IMR-90 (cell line): ENCODE data around the gene CD164L2. TPM values are rescaled to one million over a fixed set of nuclear protein-coding genes. Genes with fewer than 3 reads are reported as not detected.

Source experiments
- ATAC-seq: fragments of 200-7000 bp; cut with Tn5 transposase; 2 replicates; pipeline ENCODE4 v1.9.1; 2020; ENCODE audit warnings: low read depth, mild to moderate bottlenecking, moderate library complexity
- BruUV-seq: library from RNA; stranded (reverse); fragments of 400-500 nt; replicated peaks from 2 replicates; lab custom pipeline; 2021; lab: Mats Ljungman, UMichigan
- CTCF ChIA-PET: fragments of 300-600 bp; formaldehyde crosslinking; extraction: SDS; loops from one replicate; lab custom pipeline; 2021; ENCODE audit warnings: antibody characterized with exemption; lab: Yijun Ruan, JAX
- POLR2A ChIA-PET: fragments of 300-600 bp; sonication (Branson Sonifier 250); formaldehyde crosslinking; loops from one replicate; lab custom pipeline; 2022; ENCODE audit warnings: antibody characterized with exemption; ENCODE audit not compliant: unreplicated experiment; lab: Charles Lee
- DNase-seq: peaks from one replicate; pipeline ENCODE4 v3.0.0; 2013
- H2AFZ ChIP-seq: replicated peaks from 2 replicates; pipeline ENCODE3; 2013; ENCODE audit warnings: low read length, mild to moderate bottlenecking; ENCODE audit not compliant: poor library complexity
- H2AK5ac ChIP-seq: 2 replicates; pipeline ENCODE4 v1.6.1; 2013; ENCODE audit warnings: low read depth, low read length, inconsistent platforms
- H2AK9ac ChIP-seq: replicated peaks from 2 replicates; pipeline ENCODE3; 2013; ENCODE audit warnings: mild to moderate bottlenecking, low read depth, low read length, moderate library complexity; ENCODE audit not compliant: poor library complexity
- H2BK120ac ChIP-seq: 2 replicates; pipeline ENCODE4 v1.6.1; 2013; ENCODE audit warnings: low read depth, low read length, inconsistent platforms
- H2BK15ac ChIP-seq: 3 replicates; pipeline ENCODE4 v1.6.1; 2013; ENCODE audit warnings: low read depth, low read length, inconsistent platforms
- H2BK20ac ChIP-seq: 2 replicates; pipeline ENCODE4 v1.6.1; 2013; ENCODE audit warnings: low read depth, mild to moderate bottlenecking, inconsistent platforms, low read length, moderate library complexity
- H2BK5ac ChIP-seq: 2 replicates; pipeline ENCODE4 v1.6.1; 2013; ENCODE audit warnings: mild to moderate bottlenecking, low read depth, low read length, inconsistent platforms; ENCODE audit not compliant: poor library complexity, severe bottlenecking
- H3K14ac ChIP-seq: replicated peaks from 2 replicates; pipeline ENCODE4 v1.6.1; 2013; ENCODE audit warnings: low read depth, low read length, inconsistent platforms
- H3K18ac ChIP-seq: 2 replicates; pipeline ENCODE4 v1.6.1; 2013; ENCODE audit warnings: low read depth, low read length, control low read depth
- H3K23ac ChIP-seq: 2 replicates; pipeline ENCODE4 v1.6.1; 2013; ENCODE audit warnings: low read depth, low read length, inconsistent platforms
- H3K27ac ChIP-seq: 2 replicates; pipeline ENCODE4 v1.5.1; 2013; ENCODE audit warnings: mild to moderate bottlenecking, control low read depth, low read length; ENCODE audit not compliant: insufficient read depth
- H3K27me3 ChIP-seq: 2 replicates; pipeline ENCODE4 v1.6.1; 2013; ENCODE audit warnings: low read length; ENCODE audit not compliant: control insufficient read depth, insufficient read depth
- H3K36me3 ChIP-seq: 2 replicates; pipeline ENCODE4 v1.6.1; 2013; ENCODE audit warnings: low read length, mixed read lengths; ENCODE audit not compliant: control insufficient read depth, insufficient read depth
- H3K4ac ChIP-seq: 2 replicates; pipeline ENCODE4 v1.6.1; 2013; ENCODE audit warnings: low read depth, low read length, inconsistent platforms
- H3K4me1 ChIP-seq: 2 replicates; pipeline ENCODE4 v1.6.1; 2013; ENCODE audit warnings: low read length, mixed read lengths; ENCODE audit not compliant: control insufficient read depth, insufficient read depth
- H3K4me2 ChIP-seq: 2 replicates; pipeline ENCODE4 v1.6.1; 2013; ENCODE audit warnings: low read depth, mild to moderate bottlenecking, control low read depth, low read length, moderate library complexity
- H3K4me3 ChIP-seq: 2 replicates; pipeline ENCODE4 v1.5.1; 2013; ENCODE audit warnings: low read depth, mild to moderate bottlenecking, control low read depth, low read length, moderate library complexity; ENCODE audit not compliant: insufficient read depth
- H3K56ac ChIP-seq: 2 replicates; pipeline ENCODE4 v1.6.1; 2013; ENCODE audit warnings: low read length, inconsistent platforms; ENCODE audit not compliant: insufficient read depth; ENCODE audit errors: extremely low read depth
- H3K79me1 ChIP-seq, 2 experiments: 2 replicates each; pipeline ENCODE4 v1.6.1; 2013; ENCODE audit warnings: low read length in 2 of 2, inconsistent platforms in 1 of 2, low read depth in 1 of 2
- H3K9ac ChIP-seq: 2 replicates; pipeline ENCODE4 v1.6.1; 2013; ENCODE audit warnings: low read depth, low read length, control low read depth
- H3K9me1 ChIP-seq: 2 replicates; pipeline ENCODE4 v1.6.1; 2013; ENCODE audit warnings: low read length, inconsistent platforms; ENCODE audit not compliant: insufficient read depth
- H3K9me3 ChIP-seq: 2 replicates; pipeline ENCODE4 v1.6.1; 2013; ENCODE audit warnings: low read length; ENCODE audit not compliant: control insufficient read depth, insufficient read depth
- H4K20me1 ChIP-seq: 2 replicates; pipeline ENCODE4 v1.6.1; 2013; ENCODE audit warnings: low read length, inconsistent platforms; ENCODE audit not compliant: insufficient read depth
- H4K5ac ChIP-seq: 2 replicates; pipeline ENCODE4 v1.6.1; 2013; ENCODE audit warnings: mild to moderate bottlenecking, low read depth, low read length, control low read depth
- H4K8ac ChIP-seq, 2 experiments: 2 replicates each; pipeline ENCODE4 v1.6.1; 2013; ENCODE audit warnings: low read depth in 2 of 2, low read length in 2 of 2, control low read depth in 1 of 2, inconsistent platforms in 1 of 2
- H4K91ac ChIP-seq: 2 replicates; pipeline ENCODE4 v1.6.1; 2013; ENCODE audit warnings: low read depth, low read length, inconsistent platforms; ENCODE audit not compliant: insufficient read depth
- CEBPB ChIP-seq: IDR thresholded peaks from 2 replicates; pipeline ENCODE4 v1.6.1; 2012; ENCODE audit warnings: low read depth, low read length, improper control_type of control experiment
- MAZ ChIP-seq: IDR thresholded peaks from 2 replicates; pipeline ENCODE4 v1.6.1; 2012; ENCODE audit warnings: low read depth, mild to moderate bottlenecking, low read length, improper control_type of control experiment, moderate library complexity, borderline replicate concordance
- WGBS, 2 experiments: methylation state at CpG; one replicate each; pipeline versions ENCODE4 v1.1.5 to v1.1.7; 2013; ENCODE audit warnings: missing lambda C conversion rate in 2 of 2; ENCODE audit not compliant: insufficient read length in 1 of 2; ENCODE audit errors: extremely low coverage in 2 of 2; 5-methylcytosine and 5-hydroxymethylcytosine counted together
- dilution Hi-C: fragments of 300-500 bp; cut with HindIII; formaldehyde crosslinking; loops from one replicate; pipeline ENCODE4 v1.14.3; 2018; ENCODE audit warnings: low sequenced_read_pairs; ENCODE audit not compliant: unreplicated experiment
- in situ Hi-C: fragments of 300-500 bp; cut with MboI; formaldehyde crosslinking; loops from 3 replicates; pipeline ENCODE4 v1.14.3; 2019; ENCODE audit warnings: low sequenced_read_pairs, inconsistent platforms, mixed read lengths
- intact Hi-C: fragments of 100-400 bp; cut with micrococcal nuclease; formaldehyde crosslinking; loops from 2 replicates; pipeline ENCODE4 v1.10.0; 2022
- polyA plus RNA-seq, 3 experiments: library from polyadenylated mRNA; depleted of rRNA; stranded (reverse); fragments of >200 nt; gene quantifications; 2 replicates each; pipeline ENCODE4 v1.2.3, GENCODE V29; 2012; ENCODE audit warnings: low replicate concordance in 1 of 3
- total RNA-seq: library from RNA; depleted of rRNA; stranded (reverse); fragments of >200 nt; gene quantifications from 2 replicates; pipeline ENCODE4 v1.2.3, GENCODE V29; 2012
- TF ChIP-seq, protein P1 (sequence below): conservative IDR thresholded peaks from 2 replicates; pipeline ENCODE4 v1.5.1; 2012; ENCODE audit warnings: mild to moderate bottlenecking, low read depth, low read length, improper control_type of control experiment

CD164L2 gene
- total and polyA plus RNA-seq, 2 of the 4 experiments (the other 2 are of a cell fraction), result not detected

DNA sequence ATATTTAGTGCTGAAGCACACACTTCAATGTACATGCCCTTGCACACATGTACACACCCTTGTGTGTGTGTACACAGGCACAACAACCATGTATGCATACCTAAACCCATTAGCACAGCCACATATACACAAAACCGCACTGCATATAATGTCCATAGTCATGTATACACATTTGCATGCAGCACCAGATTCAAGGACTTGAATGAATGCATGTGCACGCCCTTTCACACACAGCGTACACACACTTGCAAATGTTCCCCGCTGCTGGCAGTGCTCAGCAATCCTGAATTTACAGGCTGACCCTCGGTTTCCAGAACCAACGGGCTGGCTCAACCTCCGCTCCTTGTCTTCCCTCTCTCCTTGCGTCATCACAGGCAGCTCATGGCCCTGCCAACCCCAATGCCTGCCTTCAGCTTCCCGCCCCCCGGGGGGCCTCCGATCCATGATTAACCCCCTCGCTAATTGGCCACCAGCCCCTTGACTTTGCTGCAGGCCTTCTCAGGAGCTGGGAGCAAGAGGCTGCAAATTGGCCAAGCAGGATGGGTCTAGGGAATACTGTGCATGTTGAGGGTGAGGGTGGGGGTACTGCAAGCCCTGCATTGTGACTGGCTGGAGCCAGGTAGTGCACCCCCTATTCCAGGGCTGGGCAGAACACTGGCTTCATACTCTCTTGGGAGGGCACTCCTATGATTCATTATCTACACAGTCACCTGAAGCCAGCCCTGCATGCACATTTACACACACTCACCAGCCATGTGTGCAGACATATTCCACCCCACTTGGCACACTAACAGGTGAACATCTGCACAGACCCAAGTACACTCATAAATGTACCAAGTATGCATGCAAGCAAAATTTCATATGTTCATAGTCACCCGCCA, 17.2 kb upstream of the CD164L2 start:
- Histone ChIP-seq H3K4ac (no peak overlapping the region), H2AFZ (peak overlapping the region; percentile 39), H4K8ac (no peak overlapping the region), H2BK15ac (no peak overlapping the region), H3K4me3 (no peak overlapping the region), H4K20me1 (peaks cover 12% of the 10 kb centered on the region; the same call in 1 of the 2 replicates), H4K91ac (no peak overlapping the region), H3K23ac (0 out of 2 replicates have a peak overlapping the region, but pooled peaks have one; percentile 67), H2BK5ac (no peak overlapping the region), H2BK20ac (no peak overlapping the region), H3K9me1 (peaks cover 14% of the 10 kb centered on the region), H4K5ac (no peak overlapping the region), H3K4me1 (peaks cover 19% of the 10 kb centered on the region), H3K56ac (no peak overlapping the region), H3K9me3 (no peaks in the 10 kb centered on the region), H3K4me2 (no peak overlapping the region), H3K9ac (no peak overlapping the region), H3K79me1 (peaks cover 0 to 16% of the 10 kb centered on the region in 2 experiments; a peak in 1 of 4 replicates), H3K27ac (no peak overlapping the region), H3K14ac (no peak overlapping the region), H2AK9ac (peak overlapping the region; percentile 40), H3K36me3 (no peaks in the 10 kb centered on the region), H2AK5ac (no peak overlapping the region), H3K27me3 (no peaks in the 10 kb centered on the region), H2BK120ac (no peak overlapping the region), H3K18ac (no peak overlapping the region)
- in situ Hi-C loops (no loop called here), dilution Hi-C loops (no loop called here), intact Hi-C loops (no loop called here)
- CTCF ChIA-PET, result interaction anchor here (1.3 kb wide), 1 partner anchor 156 kb away, joined by 3 read pairs; no protein-coding TSS in a partner anchor
- no TSS peak for BruUV-seq
- 64% methylated on average over 7 of the region's 13 CpGs; no CpG with 5 or more reads in 1 of the 2 experiments for WGBS, 2 experiments
- TF ChIP-seq MAZ, result no peak
- no peak for TF ChIP-seq CEBPB
- TF ChIP-seq, protein P1, sequence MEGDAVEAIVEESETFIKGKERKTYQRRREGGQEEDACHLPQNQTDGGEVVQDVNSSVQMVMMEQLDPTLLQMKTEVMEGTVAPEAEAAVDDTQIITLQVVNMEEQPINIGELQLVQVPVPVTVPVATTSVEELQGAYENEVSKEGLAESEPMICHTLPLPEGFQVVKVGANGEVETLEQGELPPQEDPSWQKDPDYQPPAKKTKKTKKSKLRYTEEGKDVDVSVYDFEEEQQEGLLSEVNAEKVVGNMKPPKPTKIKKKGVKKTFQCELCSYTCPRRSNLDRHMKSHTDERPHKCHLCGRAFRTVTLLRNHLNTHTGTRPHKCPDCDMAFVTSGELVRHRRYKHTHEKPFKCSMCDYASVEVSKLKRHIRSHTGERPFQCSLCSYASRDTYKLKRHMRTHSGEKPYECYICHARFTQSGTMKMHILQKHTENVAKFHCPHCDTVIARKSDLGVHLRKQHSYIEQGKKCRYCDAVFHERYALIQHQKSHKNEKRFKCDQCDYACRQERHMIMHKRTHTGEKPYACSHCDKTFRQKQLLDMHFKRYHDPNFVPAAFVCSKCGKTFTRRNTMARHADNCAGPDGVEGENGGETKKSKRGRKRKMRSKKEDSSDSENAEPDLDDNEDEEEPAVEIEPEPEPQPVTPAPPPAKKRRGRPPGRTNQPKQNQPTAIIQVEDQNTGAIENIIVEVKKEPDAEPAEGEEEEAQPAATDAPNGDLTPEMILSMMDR, result no peak
- ATAC-seq, result no peak
- POLR2A ChIA-PET, result no interaction called here
- DNase-seq, result no peak
